ENCODE data around the gene ROBO1. TPM values are rescaled to one million over a fixed set of nuclear protein-coding genes. Genes with fewer than 3 reads are reported as not detected.

The ROBO1 gene
- total RNA-seq, 1 donor from 2014 or later: 169 TPM

DNA sequence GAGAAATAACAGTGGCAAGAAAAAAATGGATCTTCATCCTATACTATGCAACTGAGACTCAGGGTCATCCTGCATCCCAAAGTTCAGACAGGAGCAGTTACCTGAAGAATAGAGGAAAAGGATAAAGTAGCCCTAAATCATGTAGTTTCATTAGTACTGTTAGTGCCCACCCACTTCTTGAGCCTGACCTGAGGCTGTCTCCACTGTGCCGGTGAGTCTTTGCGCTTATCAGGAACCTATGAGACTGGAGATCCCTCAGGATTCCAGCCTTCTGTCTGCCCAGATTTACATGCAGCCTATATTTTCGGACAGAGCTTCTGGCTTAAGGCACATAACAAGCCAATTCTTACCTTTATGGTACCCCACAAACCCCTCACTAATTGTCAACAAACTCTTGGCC lies 791.6 kb downstream of the ROBO1 start:
- Mint-ChIP-seq H3K4me3 (no peak overlapping the region), H3K4me1 (peaks cover 22% of the 10 kb centered on the region), H3K27me3 (ENCODE audit: insufficient read depth, low read depth) (no peaks in the 10 kb centered on the region), H3K27ac (no peak overlapping the region), H3K9me3 (peaks cover 4% of the 10 kb centered on the region), H3K36me3 (peaks cover 2% of the 10 kb centered on the region)
- Histone ChIP-seq H3K36me3 (no peaks in the 10 kb centered on the region), H3K4me3 (no peak overlapping the region), H3F3A (ENCODE audit: low read depth) (peaks cover 41% of the 10 kb centered on the region), H3K79me2 (ENCODE audit: low read depth) (peaks cover 95% of the 10 kb centered on the region), H3K27me3 (no peaks in the 10 kb centered on the region), H3K4me1 (peaks cover 83% of the 10 kb centered on the region), H3K27ac (peak overlapping the region; percentile 80), H4K20me1 (ENCODE audit: low read depth) (no peaks in the 10 kb centered on the region), H3K4me2 (peak overlapping the region; percentile 67), H3K9me3 (ENCODE audit: low read depth) (no peaks in the 10 kb centered on the region), H2AFZ (replicated peaks) (no peak overlapping the region), H3K9ac (no peak overlapping the region)
- no peak for DNase-seq (ENCODE audit: low spot score)
- TF ChIP-seq, protein P1, sequence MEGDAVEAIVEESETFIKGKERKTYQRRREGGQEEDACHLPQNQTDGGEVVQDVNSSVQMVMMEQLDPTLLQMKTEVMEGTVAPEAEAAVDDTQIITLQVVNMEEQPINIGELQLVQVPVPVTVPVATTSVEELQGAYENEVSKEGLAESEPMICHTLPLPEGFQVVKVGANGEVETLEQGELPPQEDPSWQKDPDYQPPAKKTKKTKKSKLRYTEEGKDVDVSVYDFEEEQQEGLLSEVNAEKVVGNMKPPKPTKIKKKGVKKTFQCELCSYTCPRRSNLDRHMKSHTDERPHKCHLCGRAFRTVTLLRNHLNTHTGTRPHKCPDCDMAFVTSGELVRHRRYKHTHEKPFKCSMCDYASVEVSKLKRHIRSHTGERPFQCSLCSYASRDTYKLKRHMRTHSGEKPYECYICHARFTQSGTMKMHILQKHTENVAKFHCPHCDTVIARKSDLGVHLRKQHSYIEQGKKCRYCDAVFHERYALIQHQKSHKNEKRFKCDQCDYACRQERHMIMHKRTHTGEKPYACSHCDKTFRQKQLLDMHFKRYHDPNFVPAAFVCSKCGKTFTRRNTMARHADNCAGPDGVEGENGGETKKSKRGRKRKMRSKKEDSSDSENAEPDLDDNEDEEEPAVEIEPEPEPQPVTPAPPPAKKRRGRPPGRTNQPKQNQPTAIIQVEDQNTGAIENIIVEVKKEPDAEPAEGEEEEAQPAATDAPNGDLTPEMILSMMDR (IDR thresholded peaks at IDR 0.05): no peak
- TF ChIP-seq EZH2 (IDR thresholded peaks at IDR 0.05) (no peak), EZH2phosphoT487 (IDR thresholded peaks at IDR 0.05) (no peak)

DNA sequence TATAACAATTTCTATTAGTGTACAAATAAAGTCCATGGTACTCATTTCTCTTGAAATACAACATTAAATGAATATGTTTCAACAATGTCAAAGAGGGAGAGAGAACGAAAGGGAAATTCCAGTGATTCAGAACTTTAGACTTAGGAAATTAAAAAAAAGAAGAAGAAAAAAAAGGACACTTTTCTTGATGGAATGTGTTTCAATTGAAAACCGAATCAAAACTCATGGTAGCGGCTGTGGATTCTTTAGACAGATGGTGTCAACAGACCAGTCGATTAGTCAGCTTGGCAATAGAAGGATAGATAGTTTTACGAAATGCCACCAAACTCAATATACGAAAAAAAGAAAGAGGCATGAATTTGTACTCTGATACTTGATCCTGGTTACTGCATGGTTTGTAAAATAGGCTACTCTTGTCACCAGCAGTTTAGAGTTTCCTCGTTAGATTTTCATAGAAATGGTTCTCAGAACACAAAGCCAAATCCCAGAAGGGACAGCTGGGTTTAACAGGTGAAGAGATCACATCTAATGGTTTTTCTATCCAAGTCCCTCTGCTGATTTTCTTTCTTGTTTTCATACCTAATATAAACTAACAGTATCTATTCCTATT lies 793.5 kb downstream of the ROBO1 start:
- no peak overlapping the region for H3K27ac Mint-ChIP-seq
- no peak overlapping the region for H3K4me3 Mint-ChIP-seq
- Histone ChIP-seq H3F3A (ENCODE audit: low read depth) (peaks cover 23% of the 10 kb centered on the region), H4K20me1 (ENCODE audit: low read depth) (no peaks in the 10 kb centered on the region), H3K4me1 (peaks cover 70% of the 10 kb centered on the region), H2AFZ (replicated peaks) (no peak overlapping the region), H3K79me2 (ENCODE audit: low read depth) (peaks cover 95% of the 10 kb centered on the region), H3K9ac (no peak overlapping the region), H3K9me3 (ENCODE audit: low read depth) (no peaks in the 10 kb centered on the region), H3K36me3 (no peaks in the 10 kb centered on the region), H3K27ac (peak overlapping the region; percentile 7), H3K27me3 (no peaks in the 10 kb centered on the region), H3K4me3 (no peak overlapping the region), H3K4me2 (peak overlapping the region; percentile 67)
- peaks cover 4% of the 10 kb centered on the region for H3K9me3 Mint-ChIP-seq
- peaks cover 20% of the 10 kb centered on the region for H3K4me1 Mint-ChIP-seq
- DNase-seq (ENCODE audit: low spot score): no peak
- peaks cover 2% of the 10 kb centered on the region for H3K36me3 Mint-ChIP-seq
- TF ChIP-seq EZH2 (IDR thresholded peaks at IDR 0.05) (no peak), EZH2phosphoT487 (IDR thresholded peaks at IDR 0.05) (no peak)
- TF ChIP-seq, protein P1 (IDR thresholded peaks at IDR 0.05): no peak
- no peaks in the 10 kb centered on the region for H3K27me3 Mint-ChIP-seq (ENCODE audit: insufficient read depth, low read depth)

DNA sequence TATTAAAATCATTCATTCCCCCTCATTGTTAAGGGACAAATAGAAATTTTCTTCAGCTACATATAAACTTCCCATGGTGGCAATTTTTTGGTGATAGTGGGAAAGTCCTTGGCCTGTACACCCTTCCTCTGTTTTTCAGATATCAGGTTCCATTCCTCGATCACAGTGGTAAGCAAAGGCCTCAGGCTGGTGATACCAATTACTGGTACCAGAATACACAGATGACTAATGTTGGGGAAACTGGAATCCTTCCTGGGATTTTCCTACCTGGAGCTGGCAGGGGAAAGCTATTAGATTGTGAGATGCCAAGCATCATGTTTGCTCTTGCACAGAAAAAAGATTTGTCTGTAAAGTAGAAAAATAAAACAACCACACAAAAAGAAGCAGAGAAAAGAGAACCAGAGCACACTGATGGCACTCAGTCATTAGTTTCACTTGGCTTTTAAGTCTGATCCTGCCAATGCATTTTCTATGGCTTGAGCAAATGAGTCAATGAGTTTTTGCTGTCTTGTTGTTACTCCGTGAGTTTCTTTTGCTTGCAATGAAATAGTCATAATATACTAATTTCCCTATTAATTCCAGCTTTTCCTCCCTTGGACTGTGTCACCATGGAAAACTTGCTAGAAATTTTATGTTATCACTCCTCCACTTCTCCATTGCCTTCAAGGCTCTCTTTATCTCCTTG lies 795.0 kb downstream of the ROBO1 start:
- H3K9me3 Mint-ChIP-seq: peaks cover 4% of the 10 kb centered on the region
- Histone ChIP-seq H3K4me2 (peak overlapping the region; percentile 5), H3K79me2 (ENCODE audit: low read depth) (peaks cover 100% of the 10 kb centered on the region), H3F3A (ENCODE audit: low read depth) (peaks cover 7% of the 10 kb centered on the region), H3K36me3 (no peaks in the 10 kb centered on the region), H3K27ac (no peak overlapping the region), H3K27me3 (no peaks in the 10 kb centered on the region), H3K9ac (no peak overlapping the region), H3K4me3 (no peak overlapping the region), H3K4me1 (peaks cover 60% of the 10 kb centered on the region), H3K9me3 (ENCODE audit: low read depth) (no peaks in the 10 kb centered on the region), H4K20me1 (ENCODE audit: low read depth) (no peaks in the 10 kb centered on the region), H2AFZ (replicated peaks) (no peak overlapping the region)
- no peak for TF ChIP-seq EZH2 (IDR thresholded peaks at IDR 0.05)
- TF ChIP-seq, protein P1 (IDR thresholded peaks at IDR 0.05): no peak
- TF ChIP-seq EZH2phosphoT487 (IDR thresholded peaks at IDR 0.05): no peak
- no peak overlapping the region for H3K27ac Mint-ChIP-seq
- peaks cover 9% of the 10 kb centered on the region for H3K4me1 Mint-ChIP-seq
- no peaks in the 10 kb centered on the region for H3K27me3 Mint-ChIP-seq (ENCODE audit: insufficient read depth, low read depth)
- peaks cover 4% of the 10 kb centered on the region for H3K36me3 Mint-ChIP-seq
- no peak for DNase-seq (ENCODE audit: low spot score)
- H3K4me3 Mint-ChIP-seq: no peak overlapping the region
